Liver (tissue), 3 donors: ENCODE results near the gene ZNF780A.

Experiments used
- EGR1 ChIP-seq, 2 donors: IDR thresholded peaks; 2 replicates each; pipeline ENCODE4 v1.6.1; 2016 to 2018; ENCODE audit warnings: antibody characterized with exemption in 2 of 2, low read depth in 2 of 2
- GABPA ChIP-seq, 2 donors: IDR thresholded peaks in 1 of 2; conservative IDR thresholded peaks in 1 of 2; 2 replicates each; pipeline ENCODE4 v1.6.1; 2016; ENCODE audit warnings: antibody characterized with exemption in 2 of 2, mild to moderate bottlenecking in 1 of 2, moderate library complexity in 1 of 2
- HNF4A ChIP-seq, 2 donors: conservative IDR thresholded peaks; 2 replicates each; pipeline ENCODE4 v1.6.1; 2016; ENCODE audit warnings: antibody characterized with exemption in 2 of 2, mild to moderate bottlenecking in 2 of 2
- HNF4G ChIP-seq: IDR thresholded peaks from 2 replicates; pipeline ENCODE4 v1.6.1; 2016; ENCODE audit warnings: antibody characterized with exemption
- NR2F2 ChIP-seq: IDR thresholded peaks from 2 replicates; pipeline ENCODE4 v1.6.1; 2016; ENCODE audit warnings: antibody characterized with exemption
- RAD21 ChIP-seq, 2 donors: IDR thresholded peaks; 2 replicates each; pipeline ENCODE4 v1.6.1; 2016; ENCODE audit warnings: antibody characterized with exemption in 2 of 2, mild to moderate bottlenecking in 2 of 2
- RXRA ChIP-seq, 2 donors: IDR thresholded peaks; 2 replicates each; pipeline ENCODE4 v1.6.1; 2017 to 2018; ENCODE audit warnings: antibody characterized with exemption in 2 of 2, mild to moderate bottlenecking in 1 of 2
- SP1 ChIP-seq: IDR thresholded peaks from 2 replicates; pipeline ENCODE4 v1.6.1; 2018; ENCODE audit warnings: antibody characterized with exemption, mild to moderate bottlenecking
- TAF1 ChIP-seq: conservative IDR thresholded peaks from 2 replicates; pipeline ENCODE4 v1.6.1; 2016; ENCODE audit warnings: antibody characterized with exemption, mild to moderate bottlenecking
- YY1 ChIP-seq: IDR thresholded peaks from 2 replicates; pipeline ENCODE4 v1.6.1; 2016; ENCODE audit warnings: antibody characterized with exemption, mild to moderate bottlenecking
- TF ChIP-seq, protein P1 (sequence below): fragments of 150-350 bp; IDR thresholded peaks from 2 replicates; pipeline ENCODE4 v1.5.1; 2017; ENCODE audit warnings: improper control_type of control experiment, low read depth, low read length; ENCODE audit not compliant: missing input control
- TF ChIP-seq, protein P2 (sequence below): IDR thresholded peaks from 2 replicates; pipeline ENCODE4 v1.6.1; 2016; ENCODE audit warnings: antibody characterized with exemption
- TF ChIP-seq, protein P3 (sequence below): IDR thresholded peaks from 2 replicates; pipeline ENCODE4 v1.6.1; 2016; ENCODE audit warnings: antibody characterized with exemption
- TF ChIP-seq, protein P4 (sequence below): IDR thresholded peaks from 2 replicates; pipeline ENCODE4 v1.6.1; 2016; ENCODE audit warnings: antibody characterized with exemption, mild to moderate bottlenecking
- donor health status: healthy.
- donor health status: healthy.

DNA sequence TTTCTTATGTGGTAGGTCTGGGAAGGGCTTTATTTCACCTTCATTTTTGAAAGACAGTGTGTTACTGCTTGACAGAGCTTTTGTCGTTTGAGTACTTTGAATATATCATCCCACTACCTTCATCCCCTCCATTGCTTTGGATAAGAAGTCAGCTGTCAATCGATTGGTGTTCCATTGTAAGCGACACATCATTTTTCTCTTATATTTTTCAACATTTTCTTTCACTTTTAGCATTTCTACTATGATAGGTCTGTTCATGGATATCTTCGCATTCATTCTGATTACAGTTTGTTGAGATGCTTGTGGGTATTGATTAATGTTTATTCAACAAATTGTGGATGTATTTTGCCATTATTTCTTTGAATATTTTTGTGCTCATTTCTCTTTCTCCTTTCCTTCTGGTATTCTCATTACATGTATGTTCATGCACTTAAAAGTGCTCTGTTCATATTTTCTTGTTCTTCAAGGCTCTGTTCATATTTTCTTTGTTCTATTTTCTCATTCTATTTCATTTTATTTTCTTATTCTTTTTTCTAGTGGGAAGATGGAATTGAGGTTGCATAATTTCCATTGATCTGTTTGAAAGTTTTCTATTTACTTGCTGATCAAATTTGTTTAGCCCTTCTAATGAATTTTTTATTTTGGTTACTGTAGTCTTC, 64.7 kb downstream of the ZNF780A start:
- TF ChIP-seq, protein P1, sequence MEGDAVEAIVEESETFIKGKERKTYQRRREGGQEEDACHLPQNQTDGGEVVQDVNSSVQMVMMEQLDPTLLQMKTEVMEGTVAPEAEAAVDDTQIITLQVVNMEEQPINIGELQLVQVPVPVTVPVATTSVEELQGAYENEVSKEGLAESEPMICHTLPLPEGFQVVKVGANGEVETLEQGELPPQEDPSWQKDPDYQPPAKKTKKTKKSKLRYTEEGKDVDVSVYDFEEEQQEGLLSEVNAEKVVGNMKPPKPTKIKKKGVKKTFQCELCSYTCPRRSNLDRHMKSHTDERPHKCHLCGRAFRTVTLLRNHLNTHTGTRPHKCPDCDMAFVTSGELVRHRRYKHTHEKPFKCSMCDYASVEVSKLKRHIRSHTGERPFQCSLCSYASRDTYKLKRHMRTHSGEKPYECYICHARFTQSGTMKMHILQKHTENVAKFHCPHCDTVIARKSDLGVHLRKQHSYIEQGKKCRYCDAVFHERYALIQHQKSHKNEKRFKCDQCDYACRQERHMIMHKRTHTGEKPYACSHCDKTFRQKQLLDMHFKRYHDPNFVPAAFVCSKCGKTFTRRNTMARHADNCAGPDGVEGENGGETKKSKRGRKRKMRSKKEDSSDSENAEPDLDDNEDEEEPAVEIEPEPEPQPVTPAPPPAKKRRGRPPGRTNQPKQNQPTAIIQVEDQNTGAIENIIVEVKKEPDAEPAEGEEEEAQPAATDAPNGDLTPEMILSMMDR = no peak
- TF ChIP-seq RAD21 (IDR thresholded peaks at IDR 0.05) (no peak), TAF1 (no peak), NR2F2 (no peak), GABPA (IDR thresholded peaks at IDR 0.05 in 1 of 2, conservative IDR thresholded peaks at IDR 0.05 in 1 of 2) (no peak), HNF4A (conservative IDR thresholded peaks at IDR 0.05) (no peak), SP1 (no peak), RXRA (IDR thresholded peaks at IDR 0.05) (no peak), YY1 (no peak), HNF4G (no peak), EGR1 (IDR thresholded peaks at IDR 0.05; ENCODE audit: low read depth in 2 of 2) (no peak)
- TF ChIP-seq, protein P2, sequence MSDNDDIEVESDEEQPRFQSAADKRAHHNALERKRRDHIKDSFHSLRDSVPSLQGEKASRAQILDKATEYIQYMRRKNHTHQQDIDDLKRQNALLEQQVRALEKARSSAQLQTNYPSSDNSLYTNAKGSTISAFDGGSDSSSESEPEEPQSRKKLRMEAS = no peak
- TF ChIP-seq, protein P3, sequence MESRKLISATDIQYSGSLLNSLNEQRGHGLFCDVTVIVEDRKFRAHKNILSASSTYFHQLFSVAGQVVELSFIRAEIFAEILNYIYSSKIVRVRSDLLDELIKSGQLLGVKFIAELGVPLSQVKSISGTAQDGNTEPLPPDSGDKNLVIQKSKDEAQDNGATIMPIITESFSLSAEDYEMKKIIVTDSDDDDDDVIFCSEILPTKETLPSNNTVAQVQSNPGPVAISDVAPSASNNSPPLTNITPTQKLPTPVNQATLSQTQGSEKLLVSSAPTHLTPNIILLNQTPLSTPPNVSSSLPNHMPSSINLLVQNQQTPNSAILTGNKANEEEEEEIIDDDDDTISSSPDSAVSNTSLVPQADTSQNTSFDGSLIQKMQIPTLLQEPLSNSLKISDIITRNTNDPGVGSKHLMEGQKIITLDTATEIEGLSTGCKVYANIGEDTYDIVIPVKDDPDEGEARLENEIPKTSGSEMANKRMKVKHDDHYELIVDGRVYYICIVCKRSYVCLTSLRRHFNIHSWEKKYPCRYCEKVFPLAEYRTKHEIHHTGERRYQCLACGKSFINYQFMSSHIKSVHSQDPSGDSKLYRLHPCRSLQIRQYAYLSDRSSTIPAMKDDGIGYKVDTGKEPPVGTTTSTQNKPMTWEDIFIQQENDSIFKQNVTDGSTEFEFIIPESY = no peak
- TF ChIP-seq, protein P4, sequence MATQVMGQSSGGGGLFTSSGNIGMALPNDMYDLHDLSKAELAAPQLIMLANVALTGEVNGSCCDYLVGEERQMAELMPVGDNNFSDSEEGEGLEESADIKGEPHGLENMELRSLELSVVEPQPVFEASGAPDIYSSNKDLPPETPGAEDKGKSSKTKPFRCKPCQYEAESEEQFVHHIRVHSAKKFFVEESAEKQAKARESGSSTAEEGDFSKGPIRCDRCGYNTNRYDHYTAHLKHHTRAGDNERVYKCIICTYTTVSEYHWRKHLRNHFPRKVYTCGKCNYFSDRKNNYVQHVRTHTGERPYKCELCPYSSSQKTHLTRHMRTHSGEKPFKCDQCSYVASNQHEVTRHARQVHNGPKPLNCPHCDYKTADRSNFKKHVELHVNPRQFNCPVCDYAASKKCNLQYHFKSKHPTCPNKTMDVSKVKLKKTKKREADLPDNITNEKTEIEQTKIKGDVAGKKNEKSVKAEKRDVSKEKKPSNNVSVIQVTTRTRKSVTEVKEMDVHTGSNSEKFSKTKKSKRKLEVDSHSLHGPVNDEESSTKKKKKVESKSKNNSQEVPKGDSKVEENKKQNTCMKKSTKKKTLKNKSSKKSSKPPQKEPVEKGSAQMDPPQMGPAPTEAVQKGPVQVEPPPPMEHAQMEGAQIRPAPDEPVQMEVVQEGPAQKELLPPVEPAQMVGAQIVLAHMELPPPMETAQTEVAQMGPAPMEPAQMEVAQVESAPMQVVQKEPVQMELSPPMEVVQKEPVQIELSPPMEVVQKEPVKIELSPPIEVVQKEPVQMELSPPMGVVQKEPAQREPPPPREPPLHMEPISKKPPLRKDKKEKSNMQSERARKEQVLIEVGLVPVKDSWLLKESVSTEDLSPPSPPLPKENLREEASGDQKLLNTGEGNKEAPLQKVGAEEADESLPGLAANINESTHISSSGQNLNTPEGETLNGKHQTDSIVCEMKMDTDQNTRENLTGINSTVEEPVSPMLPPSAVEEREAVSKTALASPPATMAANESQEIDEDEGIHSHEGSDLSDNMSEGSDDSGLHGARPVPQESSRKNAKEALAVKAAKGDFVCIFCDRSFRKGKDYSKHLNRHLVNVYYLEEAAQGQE = no peak
